Measurements from ENCODE around the gene C6orf47. TPM values are rescaled to one million over a fixed set of nuclear protein-coding genes. Genes with fewer than 3 reads are reported as not detected.

The C6orf47 gene
- total and polyA plus RNA-seq, 2 of the 13 experiments (the other 11 are each of a cell fraction or from before 2014, with no cell fraction given) = 1.7 to 18.1 TPM

DNA sequence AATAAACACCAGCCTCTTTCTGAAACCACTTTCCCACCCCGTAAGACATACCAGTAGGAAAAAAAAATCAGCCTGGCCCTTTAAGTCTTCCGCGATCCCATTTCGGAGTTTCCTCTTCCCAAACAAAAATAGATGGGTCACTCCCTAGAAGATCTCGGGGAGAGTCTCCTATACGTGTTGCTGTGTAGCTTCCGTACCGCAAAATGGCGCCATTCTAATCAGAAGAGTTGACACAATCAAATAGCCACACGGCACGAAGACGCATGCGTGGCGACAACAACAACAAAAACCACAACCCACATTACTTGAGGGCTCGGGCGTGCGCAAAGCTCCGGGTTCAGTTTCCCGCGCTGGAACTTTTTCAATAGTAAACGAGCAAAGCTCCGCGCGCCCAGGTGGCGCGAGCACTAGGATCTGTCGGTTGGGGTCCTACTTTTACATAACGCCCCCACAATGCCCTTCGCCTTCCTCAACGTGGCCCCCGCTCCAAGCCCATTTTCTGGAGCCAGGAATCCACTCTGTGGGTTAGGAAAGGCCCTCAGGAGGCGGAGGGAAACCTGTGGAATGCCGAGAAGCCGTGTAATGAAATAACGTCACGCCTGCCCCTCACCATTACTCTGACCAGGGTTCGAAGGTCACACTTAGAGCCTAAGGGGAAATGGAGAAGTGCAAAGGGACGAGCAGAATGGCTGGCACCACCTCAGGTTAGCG, 4.4 kb upstream of the C6orf47 start, which contains the start of gene GPANK1 (continued):
- TF ChIP-seq NCOA2 (CRISPR knock-in tag; IDR thresholded peaks at IDR 0.05) (peak; percentile 10; the same call in 1 of the 2 replicates), RFX5 (IDR thresholded peaks at IDR 0.05; ENCODE audit: low read depth, low read length) (no peak), SIX1 (CRISPR knock-in tag; IDR thresholded peaks at IDR 0.05; ENCODE audit: borderline replicate concordance) (no peak; the same call in 1 of the 2 replicates), ZBTB38 (CRISPR knock-in tag; IDR thresholded peaks at IDR 0.05) (peak; percentile 35; the same call in 1 of the 2 replicates), ZNF33B (CRISPR knock-in tag; IDR thresholded peaks at IDR 0.05) (no peak), ERF (CRISPR knock-in tag; IDR thresholded peaks at IDR 0.05) (no peak; the same call in 1 of the 2 replicates), ZNF761 (CRISPR knock-in tag; conservative IDR thresholded peaks at IDR 0.05) (no peak; the same call in 1 of the 2 replicates), ZNF431 (CRISPR knock-in tag; IDR thresholded peaks at IDR 0.05; ENCODE audit: borderline replicate concordance, low read depth) (no peak; the same call in 1 of the 2 replicates), ZC3H13 (CRISPR knock-in tag; IDR thresholded peaks at IDR 0.05) (peak; percentile 95), ZIK1 (CRISPR knock-in tag; IDR thresholded peaks at IDR 0.05; ENCODE audit: borderline replicate concordance, low read depth) (peak; percentile 61; the same call in 1 of the 2 replicates), JUN (CRISPR knock-in tag; IDR thresholded peaks at IDR 0.05) (no peak), REXO4 (CRISPR knock-in tag; IDR thresholded peaks at IDR 0.05; ENCODE audit: borderline replicate concordance) (no peak), HNRNPH1 (optimal IDR thresholded peaks at IDR 0.05; ENCODE audit: low read depth, low read length) (no peak), ZNF670 (CRISPR knock-in tag; IDR thresholded peaks at IDR 0.05; ENCODE audit: borderline replicate concordance) (0 out of 2 replicates have a peak, but pooled peaks have one; percentile 35)
- TF ChIP-seq, protein P1, sequence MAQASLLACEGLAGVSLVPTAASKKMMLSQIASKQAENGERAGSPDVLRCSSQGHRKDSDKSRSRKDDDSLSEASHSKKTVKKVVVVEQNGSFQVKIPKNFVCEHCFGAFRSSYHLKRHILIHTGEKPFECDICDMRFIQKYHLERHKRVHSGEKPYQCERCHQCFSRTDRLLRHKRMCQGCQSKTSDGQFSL (CRISPR knock-in tag; IDR thresholded peaks at IDR 0.05) = no peak
- TF ChIP-seq, protein P2, sequence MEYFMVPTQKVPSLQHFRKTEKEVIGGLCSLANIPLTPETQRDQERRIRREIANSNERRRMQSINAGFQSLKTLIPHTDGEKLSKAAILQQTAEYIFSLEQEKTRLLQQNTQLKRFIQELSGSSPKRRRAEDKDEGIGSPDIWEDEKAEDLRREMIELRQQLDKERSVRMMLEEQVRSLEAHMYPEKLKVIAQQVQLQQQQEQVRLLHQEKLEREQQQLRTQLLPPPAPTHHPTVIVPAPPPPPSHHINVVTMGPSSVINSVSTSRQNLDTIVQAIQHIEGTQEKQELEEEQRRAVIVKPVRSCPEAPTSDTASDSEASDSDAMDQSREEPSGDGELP (IDR thresholded peaks at IDR 0.05; ENCODE audit: borderline replicate concordance, low read depth) = peak; percentile 12; the same call in 1 of the 2 replicates
- TF ChIP-seq, protein P3, sequence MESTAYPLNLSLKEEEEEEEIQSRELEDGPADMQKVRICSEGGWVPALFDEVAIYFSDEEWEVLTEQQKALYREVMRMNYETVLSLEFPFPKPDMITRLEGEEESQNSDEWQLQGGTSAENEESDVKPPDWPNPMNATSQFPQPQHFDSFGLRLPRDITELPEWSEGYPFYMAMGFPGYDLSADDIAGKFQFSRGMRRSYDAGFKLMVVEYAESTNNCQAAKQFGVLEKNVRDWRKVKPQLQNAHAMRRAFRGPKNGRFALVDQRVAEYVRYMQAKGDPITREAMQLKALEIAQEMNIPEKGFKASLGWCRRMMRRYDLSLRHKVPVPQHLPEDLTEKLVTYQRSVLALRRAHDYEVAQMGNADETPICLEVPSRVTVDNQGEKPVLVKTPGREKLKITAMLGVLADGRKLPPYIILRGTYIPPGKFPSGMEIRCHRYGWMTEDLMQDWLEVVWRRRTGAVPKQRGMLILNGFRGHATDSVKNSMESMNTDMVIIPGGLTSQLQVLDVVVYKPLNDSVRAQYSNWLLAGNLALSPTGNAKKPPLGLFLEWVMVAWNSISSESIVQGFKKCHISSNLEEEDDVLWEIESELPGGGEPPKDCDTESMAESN (CRISPR knock-in tag; conservative IDR thresholded peaks at IDR 0.05) = 0 out of 2 replicates have a peak, but pooled peaks have one; percentile 43
- TF ChIP-seq, protein P4, sequence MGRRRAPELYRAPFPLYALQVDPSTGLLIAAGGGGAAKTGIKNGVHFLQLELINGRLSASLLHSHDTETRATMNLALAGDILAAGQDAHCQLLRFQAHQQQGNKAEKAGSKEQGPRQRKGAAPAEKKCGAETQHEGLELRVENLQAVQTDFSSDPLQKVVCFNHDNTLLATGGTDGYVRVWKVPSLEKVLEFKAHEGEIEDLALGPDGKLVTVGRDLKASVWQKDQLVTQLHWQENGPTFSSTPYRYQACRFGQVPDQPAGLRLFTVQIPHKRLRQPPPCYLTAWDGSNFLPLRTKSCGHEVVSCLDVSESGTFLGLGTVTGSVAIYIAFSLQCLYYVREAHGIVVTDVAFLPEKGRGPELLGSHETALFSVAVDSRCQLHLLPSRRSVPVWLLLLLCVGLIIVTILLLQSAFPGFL (CRISPR knock-in tag; IDR thresholded peaks at IDR 0.05) = no peak
- TF ChIP-seq, protein P5, sequence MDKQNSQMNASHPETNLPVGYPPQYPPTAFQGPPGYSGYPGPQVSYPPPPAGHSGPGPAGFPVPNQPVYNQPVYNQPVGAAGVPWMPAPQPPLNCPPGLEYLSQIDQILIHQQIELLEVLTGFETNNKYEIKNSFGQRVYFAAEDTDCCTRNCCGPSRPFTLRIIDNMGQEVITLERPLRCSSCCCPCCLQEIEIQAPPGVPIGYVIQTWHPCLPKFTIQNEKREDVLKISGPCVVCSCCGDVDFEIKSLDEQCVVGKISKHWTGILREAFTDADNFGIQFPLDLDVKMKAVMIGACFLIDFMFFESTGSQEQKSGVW (CRISPR knock-in tag; IDR thresholded peaks at IDR 0.05; ENCODE audit: borderline replicate concordance) = peak; percentile 16; the same call in 1 of the 2 replicates
- TF ChIP-seq, protein P6, sequence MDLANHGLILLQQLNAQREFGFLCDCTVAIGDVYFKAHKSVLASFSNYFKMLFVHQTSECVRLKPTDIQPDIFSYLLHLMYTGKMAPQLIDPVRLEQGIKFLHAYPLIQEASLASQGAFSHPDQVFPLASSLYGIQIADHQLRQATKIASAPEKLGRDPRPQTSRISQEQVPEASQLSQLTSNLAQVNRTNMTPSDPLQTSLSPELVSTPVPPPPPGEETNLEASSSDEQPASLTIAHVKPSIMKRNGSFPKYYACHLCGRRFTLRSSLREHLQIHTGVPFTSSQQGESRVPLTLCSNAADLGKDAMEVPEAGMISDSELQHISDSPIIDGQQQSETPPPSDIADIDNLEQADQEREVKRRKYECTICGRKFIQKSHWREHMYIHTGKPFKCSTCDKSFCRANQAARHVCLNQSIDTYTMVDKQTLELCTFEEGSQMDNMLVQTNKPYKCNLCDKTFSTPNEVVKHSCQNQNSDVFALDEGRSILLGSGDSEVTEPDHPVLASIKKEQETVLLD (CRISPR knock-in tag; IDR thresholded peaks at IDR 0.05; ENCODE audit: low read depth) = peak; percentile 82
- TF ChIP-seq, protein P7, sequence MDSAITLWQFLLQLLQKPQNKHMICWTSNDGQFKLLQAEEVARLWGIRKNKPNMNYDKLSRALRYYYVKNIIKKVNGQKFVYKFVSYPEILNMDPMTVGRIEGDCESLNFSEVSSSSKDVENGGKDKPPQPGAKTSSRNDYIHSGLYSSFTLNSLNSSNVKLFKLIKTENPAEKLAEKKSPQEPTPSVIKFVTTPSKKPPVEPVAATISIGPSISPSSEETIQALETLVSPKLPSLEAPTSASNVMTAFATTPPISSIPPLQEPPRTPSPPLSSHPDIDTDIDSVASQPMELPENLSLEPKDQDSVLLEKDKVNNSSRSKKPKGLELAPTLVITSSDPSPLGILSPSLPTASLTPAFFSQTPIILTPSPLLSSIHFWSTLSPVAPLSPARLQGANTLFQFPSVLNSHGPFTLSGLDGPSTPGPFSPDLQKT (CRISPR knock-in tag; IDR thresholded peaks at IDR 0.05; ENCODE audit: borderline replicate concordance) = no peak

All from HepG2 (cell line).